AG10803 (cell line): ENCODE data around the gene LSM11.
"Not testable (repeated sequence)": the region's sequence is repeated elsewhere in the genome, so short reads cannot be mapped to it uniquely, and the experiment has no call there.

Experiments
- DNase-seq: peaks from one replicate; pipeline ENCODE4 v3.0.0; 2010; ENCODE audit warnings: low read depth
- H3K4me3 ChIP-seq: 2 replicates; pipeline ENCODE4 v1.5.1; 2011; ENCODE audit warnings: mild to moderate bottlenecking, low read length, control low read depth
- CTCF ChIP-seq: conservative IDR thresholded peaks from 2 replicates; pipeline ENCODE4 v1.5.1; 2011; ENCODE audit warnings: mild to moderate bottlenecking, low read length, control low read depth, inconsistent platforms

Gene LSM11

GRCh38 chr5:157743163-157744050 is at the start of gene LSM11:
Gene LSM11 (plus strand): TSS chr5:157743712. CDS start chr5:157743751, 39 bp downstream.
- H3K4me3 ChIP-seq = peak within 1 kb of the TSS; percentile 72
- TF ChIP-seq CTCF = peak; percentile 79
- DNase-seq = peak; percentile 70

- DNase-seq, H3K4me3 ChIP-seq: not testable (repeated sequence)
These were observed 49.7 kb upstream of the LSM11 start for GRCh38 chr5:157693816-157694215.

- H3K4me3 ChIP-seq, DNase-seq: not testable (repeated sequence)
These were observed 47.4 kb upstream of the LSM11 start for GRCh38 chr5:157696154-157696553.

- not testable (repeated sequence) for DNase-seq, H3K4me3 ChIP-seq
These were observed 44.8 kb upstream of the LSM11 start for GRCh38 chr5:157698674-157699073.

- TF ChIP-seq CTCF = no peak
- no peak for DNase-seq
- H3K4me3 ChIP-seq = no peak overlapping the region
These were observed 39.8 kb upstream of the LSM11 start for GRCh38 chr5:157703736-157704135.

GRCh38 chr5:157708866-157709265 is 34.6 kb upstream of the LSM11 start:
- TF ChIP-seq CTCF = no peak
- peak; percentile 16 for DNase-seq
- H3K4me3 ChIP-seq = no peak overlapping the region

- H3K4me3 ChIP-seq = no peak overlapping the region
- no peak for DNase-seq
- no peak for TF ChIP-seq CTCF
These were observed 34.2 kb upstream of the LSM11 start for GRCh38 chr5:157709346-157709745.

GRCh38 chr5:157710431-157710830 is 33.1 kb upstream of the LSM11 start:
- no peak for TF ChIP-seq CTCF
- H3K4me3 ChIP-seq = no peak overlapping the region
- no peak for DNase-seq
